T1000 (cell line): ENCODE measurements around the gene DPT.

ENCODE experiments used
- DNase-seq: peaks from one replicate; lab custom pipeline; 2025; ENCODE audit warnings: mixed read lengths; lab: John Stamatoyannopoulos, UW

Gene DPT

DNA sequence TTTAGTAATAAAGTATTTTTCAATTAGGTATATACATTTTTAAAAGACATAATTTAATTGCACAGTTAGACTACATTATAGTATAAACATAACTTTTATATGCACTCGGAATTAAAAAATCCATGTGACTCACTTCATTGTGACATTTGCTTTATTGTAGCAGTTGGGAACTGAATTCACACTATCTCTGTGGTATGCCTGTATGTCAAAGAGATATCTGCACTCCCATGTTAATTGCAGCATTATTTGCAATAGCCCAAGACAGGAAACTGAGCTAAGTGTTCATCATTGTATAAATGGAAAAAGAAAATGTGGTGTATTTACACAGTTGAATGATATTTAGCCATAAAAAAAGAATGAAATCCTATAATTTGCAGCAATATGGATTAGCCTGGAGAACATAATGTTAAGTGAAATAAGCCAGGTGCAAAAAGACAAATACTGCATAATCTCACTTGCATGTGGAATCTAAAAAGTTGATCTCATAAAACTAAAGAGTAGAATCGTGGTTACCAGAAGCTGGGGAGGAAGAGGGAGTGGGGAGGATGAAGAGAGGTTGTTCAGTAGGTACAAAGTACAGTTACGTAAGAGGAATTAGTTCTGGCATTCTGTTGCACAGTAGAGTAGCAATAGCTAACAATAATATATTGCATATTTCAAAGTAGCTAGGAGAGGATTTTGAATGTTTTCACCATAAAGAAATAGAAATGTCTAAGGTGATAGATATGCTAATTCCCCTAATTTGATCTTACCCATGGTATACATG, 64.8 kb downstream of the DPT start:
- no peak for DNase-seq

DNA sequence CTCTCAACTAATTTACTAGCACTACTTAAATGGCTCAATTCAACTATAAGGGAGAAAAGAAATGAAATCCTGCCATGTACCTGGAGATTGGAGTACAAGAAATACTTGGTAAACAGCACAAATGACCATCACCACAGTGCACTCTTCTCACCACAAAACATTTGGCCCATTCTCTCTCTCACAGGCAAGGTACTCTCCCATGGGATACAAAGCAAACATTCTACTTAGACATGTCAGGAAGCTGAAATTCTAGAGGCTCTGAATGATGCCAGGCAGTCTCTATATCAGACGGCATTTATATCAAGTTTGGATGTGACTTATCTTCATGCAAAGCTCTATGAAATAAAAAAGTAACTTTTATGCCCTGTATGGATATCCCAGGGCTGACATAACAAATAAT, 72.5 kb downstream of the DPT start:
- no peak for DNase-seq

DNA sequence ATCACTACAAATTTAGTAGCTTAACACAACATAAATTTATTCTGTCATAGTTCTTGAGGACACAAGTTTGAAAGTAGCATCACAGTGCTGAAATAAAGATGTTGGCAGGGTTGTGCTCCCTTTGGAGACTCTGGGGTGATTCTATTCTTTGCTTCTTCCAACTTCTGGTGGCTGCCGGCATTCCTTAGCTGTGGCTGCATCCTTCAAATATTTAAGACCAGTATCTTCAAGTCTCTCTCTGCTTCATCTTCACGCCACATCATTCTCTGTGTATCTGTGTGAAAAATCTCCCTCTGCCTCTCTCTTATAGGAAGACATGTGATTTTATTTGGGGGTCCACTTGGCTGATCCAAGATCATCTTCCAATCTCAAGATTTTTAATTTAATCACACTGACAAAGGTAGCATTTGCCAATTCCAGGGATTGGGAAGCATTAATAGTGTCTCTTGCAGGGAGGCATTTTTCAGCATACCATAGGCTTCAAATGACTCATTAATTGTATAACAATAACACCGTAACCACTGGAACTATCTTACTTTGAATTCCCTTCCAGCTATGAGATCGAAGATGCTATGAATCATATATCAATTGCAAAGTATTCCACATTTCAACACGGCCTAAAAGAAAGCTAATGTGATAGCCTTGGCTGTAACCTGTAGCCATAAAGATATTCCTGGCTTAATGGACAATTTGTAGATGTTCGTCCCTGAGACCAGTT, 74.6 kb downstream of the DPT start:
- no peak for DNase-seq

DNA sequence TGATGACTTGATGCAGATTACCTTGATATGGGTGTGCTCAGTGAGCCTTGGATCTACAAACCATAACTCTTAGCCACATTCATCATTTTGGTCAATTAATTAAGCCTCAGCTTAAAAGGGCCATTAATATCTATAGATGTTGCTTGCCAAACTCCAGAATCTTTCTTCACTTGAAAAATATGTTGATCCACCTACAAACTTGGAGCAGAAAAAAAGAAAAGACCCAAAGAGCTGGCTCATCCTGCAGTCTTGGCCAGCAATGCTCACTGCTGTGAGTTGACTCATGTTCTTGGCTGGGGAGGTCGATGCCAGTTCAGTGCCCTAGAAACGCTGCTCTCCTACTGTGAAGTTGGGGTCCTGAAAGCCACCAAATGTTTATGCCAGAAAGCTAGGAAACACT, 75.4 kb downstream of the DPT start:
- DNase-seq, result no peak

DNA sequence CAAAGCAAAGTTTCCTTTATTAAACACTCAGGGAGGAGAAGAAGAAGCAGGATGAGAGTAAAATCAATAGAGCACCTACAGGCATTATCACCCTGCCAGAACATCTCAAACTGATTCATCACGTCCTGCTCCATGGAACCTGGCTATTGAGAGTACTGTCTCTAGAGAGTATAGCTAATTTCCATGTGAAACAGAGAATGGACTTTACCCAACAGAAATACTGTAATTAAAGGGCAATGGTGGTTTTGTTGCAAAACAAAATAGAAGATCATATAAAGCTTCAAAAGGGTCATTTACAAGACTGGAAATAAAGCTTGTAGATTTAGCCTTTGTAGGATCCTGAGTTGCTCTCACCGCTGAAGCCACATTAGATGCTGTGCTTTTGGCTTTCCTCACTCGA, 83.3 kb downstream of the DPT start:
- no peak for DNase-seq
